Fibroblast of lung (primary cell): ENCODE data around the gene ARMH3.

Experiments
- CTCF ChIP-seq, 2 donors: IDR thresholded peaks in 1 of 2; conservative IDR thresholded peaks in 1 of 2; 1 replicate in 1 of 2; 2 replicates in 1 of 2; pipeline ENCODE4 v1.5.1; 2011 to 2012; ENCODE audit warnings: low read length in 2 of 2, control low read depth in 1 of 2, inconsistent platforms in 1 of 2, low read depth in 1 of 2, mild to moderate bottlenecking in 1 of 2
- EZH2 ChIP-seq: IDR thresholded peaks from 2 replicates; pipeline ENCODE4 v1.5.1; 2012; ENCODE audit warnings: low read length, control low read depth, mild to moderate bottlenecking; ENCODE audit errors: missing control alignments

DNA sequence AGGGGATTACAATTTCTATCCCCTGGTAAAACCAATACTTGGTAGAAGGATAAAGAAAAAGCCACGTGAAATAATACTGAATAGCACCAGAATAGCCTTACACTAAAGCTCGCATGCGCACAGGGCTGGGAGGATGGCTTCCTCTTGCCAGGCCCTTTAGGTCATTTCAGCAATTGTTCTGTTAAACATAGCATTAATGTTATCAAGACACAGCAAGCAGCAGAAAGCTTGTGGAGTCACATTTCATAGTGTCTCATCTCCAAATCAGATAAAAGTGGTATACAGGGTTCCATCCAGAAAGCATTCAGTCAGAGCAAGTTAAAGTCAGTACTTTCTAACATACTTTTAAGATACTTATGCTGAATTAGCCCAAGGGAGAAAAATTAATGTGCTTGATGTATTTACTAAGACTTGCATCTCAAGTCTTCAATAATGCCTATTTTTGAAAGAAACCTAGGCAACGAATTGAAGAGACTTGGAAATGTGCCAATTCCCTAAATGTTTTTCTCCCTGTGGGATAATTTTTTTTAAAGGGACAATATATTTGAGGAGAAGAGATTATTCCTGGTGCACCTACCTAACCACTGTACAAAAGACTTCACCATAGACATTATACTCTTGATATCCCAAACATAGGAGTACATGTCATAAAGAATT, 258.4 kb downstream of the ARMH3 start:
- no peak for TF ChIP-seq CTCF (conservative IDR thresholded peaks at IDR 0.05 in 1 of 2, IDR thresholded peaks at IDR 0.05 in 1 of 2; ENCODE audit: low read depth in 1 of 2, low read length in 2 of 2)
- no peak for TF ChIP-seq EZH2
